Endothelial cell of umbilical vein (primary cell): ENCODE measurements around the gene QRICH2. TPM values are rescaled to one million over a fixed set of nuclear protein-coding genes. Genes with fewer than 3 reads are reported as not detected.
A peak's percentile ranks its signal among the peaks of the same experiment; 100 is the strongest.

Experiments used
- BruUV-seq: library from RNA; stranded (reverse); fragments of 400-500 nt; replicated peaks from 2 replicates; lab custom pipeline; 2021; lab: Mats Ljungman, UMichigan
- CTCF ChIA-PET: fragments of 300-600, 350-600 bp; sonication (Branson Sonifier 250); formaldehyde crosslinking; loops from one replicate; lab custom pipeline; 2021; ENCODE audit warnings: antibody characterized with exemption, inconsistent platforms; lab: Charles Lee
- POLR2A ChIA-PET: fragments of 300-600, 350-600 bp; sonication (Branson Sonifier 250); formaldehyde crosslinking; loops from one replicate; lab custom pipeline; 2021; ENCODE audit warnings: antibody characterized with exemption, inconsistent platforms; lab: Charles Lee
- DNase-seq: peaks from one replicate; pipeline ENCODE4 v3.0.0-alpha.2; 2011; ENCODE audit warnings: low read depth, low spot score
- FAIRE-seq: peaks from 2 replicates; lab custom pipeline; 2011; peaks lifted over from hg19 to GRCh38; lab: Jason Lieb, UNC
- H2AFZ ChIP-seq: 2 replicates; pipeline ENCODE4 v1.6.0; 2012; ENCODE audit warnings: low read depth, low read length, control low read depth, inconsistent platforms
- H3K27ac ChIP-seq: 2 replicates; pipeline ENCODE4 v1.5.1; 2011; ENCODE audit warnings: low read depth, mild to moderate bottlenecking, control low read depth, low read length, moderate library complexity; ENCODE audit not compliant: insufficient read depth
- H3K27me3 ChIP-seq, 2 experiments: 2 replicates each; pipeline versions ENCODE4 v1.6.0 to v1.6.1; 2011; ENCODE audit warnings: low read length in 2 of 2, mixed read lengths in 1 of 2; ENCODE audit not compliant: control insufficient read depth in 2 of 2, insufficient read depth in 2 of 2
- H3K36me3 ChIP-seq, 2 experiments: 2 replicates in 1 of 2; 3 replicates in 1 of 2; pipeline ENCODE4 v1.5.1; 2011; ENCODE audit warnings: low read length in 2 of 2, mild to moderate bottlenecking in 1 of 2, moderate library complexity in 1 of 2; ENCODE audit not compliant: control insufficient read depth in 2 of 2, insufficient read depth in 2 of 2; ENCODE audit errors: extremely low read depth in 1 of 2
- H3K4me1 ChIP-seq: 3 replicates; pipeline ENCODE4 v1.5.1; 2011; ENCODE audit warnings: mild to moderate bottlenecking, low read length; ENCODE audit not compliant: control insufficient read depth, insufficient read depth; ENCODE audit errors: extremely low read depth
- H3K4me2 ChIP-seq: 2 replicates; pipeline ENCODE4 v1.6.1; 2011; ENCODE audit warnings: low read length, control low read depth, mixed read lengths; ENCODE audit not compliant: insufficient read depth
- H3K4me3 ChIP-seq, 3 experiments: fragments of 200-600 bp in 1 of 3; sonication (generic), shearing (Covaris generic) in 1 of 3; replicated peaks in 1 of 3; 2 replicates each; pipeline ENCODE4 v1.5.1; 2011 to 2016; ENCODE audit warnings: control low read depth in 3 of 3, low read length in 3 of 3, mild to moderate bottlenecking in 2 of 3, inconsistent platforms in 1 of 3, low read depth in 1 of 3, moderate library complexity in 1 of 3; ENCODE audit not compliant: insufficient read depth in 1 of 3
- H3K79me2 ChIP-seq: 2 replicates; pipeline ENCODE4 v1.6.0; 2012; ENCODE audit warnings: low read length, inconsistent platforms; ENCODE audit not compliant: control insufficient read depth, insufficient read depth
- H3K9ac ChIP-seq: replicated peaks from 2 replicates; pipeline ENCODE3; 2011; ENCODE audit warnings: low read length, control low read depth; ENCODE audit not compliant: insufficient read depth; ENCODE audit errors: extremely low read depth
- H3K9me1 ChIP-seq: replicated peaks from 3 replicates; pipeline ENCODE4 v1.6.0; 2011; ENCODE audit warnings: mild to moderate bottlenecking, low read length; ENCODE audit not compliant: control insufficient read depth, insufficient read depth; ENCODE audit errors: extremely low read depth
- H3K9me3 ChIP-seq: replicated peaks from 2 replicates; pipeline ENCODE4 v1.5.1; 2012; ENCODE audit warnings: low read length, inconsistent platforms; ENCODE audit not compliant: control insufficient read depth, insufficient read depth
- H4K20me1 ChIP-seq: replicated peaks from 2 replicates; pipeline ENCODE3; 2011; ENCODE audit warnings: mild to moderate bottlenecking, low read length; ENCODE audit not compliant: control insufficient read depth, insufficient read depth; ENCODE audit errors: extremely low read depth
- MYC ChIP-seq: IDR thresholded peaks from one replicate; pipeline ENCODE4 v1.6.1; 2011; ENCODE audit warnings: mild to moderate bottlenecking, low read depth, low read length
- POLR2A ChIP-seq: IDR thresholded peaks from 2 replicates; pipeline ENCODE4 v1.6.1; 2012; ENCODE audit warnings: low read depth, mild to moderate bottlenecking, control low read depth, low read length
- POLR2AphosphoS5 ChIP-seq: IDR thresholded peaks from 2 replicates; pipeline ENCODE4 v1.6.1; 2012; ENCODE audit warnings: low read depth, mild to moderate bottlenecking, control low read depth, low read length, moderate library complexity; ENCODE audit not compliant: insufficient read depth
- dilution Hi-C: fragments of 300-500 bp; cut with MboI; formaldehyde crosslinking; loops from one replicate; pipeline ENCODE4 v1.15.0; 2019; ENCODE audit warnings: low sequenced_read_pairs; ENCODE audit not compliant: extremely low pct_ligation_motif_present
- intact Hi-C: fragments of 100-400 bp; cut with micrococcal nuclease; formaldehyde crosslinking; loops from one replicate; pipeline ENCODE4 v1.10.0; 2022
- polyA plus RNA-seq, 4 experiments: library from polyadenylated mRNA; depleted of rRNA in 3 of 4; stranded (reverse) in 3 of 4; unstranded in 1 of 4; fragments of >200 nt; gene quantifications; 2 replicates each; pipeline versions ENCODE4 v1.2.1 to v1.2.3, GENCODE V29; 2011 to 2012; ENCODE audit warnings: missing spikeins in 1 of 4
- total RNA-seq: library from RNA; stranded (reverse); gene quantifications from 2 replicates; pipeline ENCODE4 v1.2.3, GENCODE V29; 2021

Gene QRICH2
- total and polyA plus RNA-seq, 2 donors (not counting 3 experiments of a cell fraction or from before 2014, with no cell fraction given): 6.7 to 9.6 TPM

- ChIA-PET CTCF (interaction anchor here (0.7 to 14.1 kb wide), 2 partner anchors 25 to 151 kb away, joined by 3 to 320 read pairs; no protein-coding TSS in a partner anchor), POLR2A (no interaction called here)
- no TSS peak for BruUV-seq
Measured at GRCh38 chr17:76272541-76273444, 35.3 kb downstream of the QRICH2 start.

GRCh38 chr17:76271669-76272540 lies 36.2 kb downstream of the QRICH2 start:
- H2AFZ ChIP-seq: no peak overlapping the region
- dilution Hi-C loops (no loop called here), intact Hi-C loops (loop anchor here (10.0 kb wide), 1 partner anchor 257 kb away; no protein-coding TSS in a partner anchor)
- CTCF ChIA-PET: interaction anchor here (0.7 to 14.1 kb wide), 6 partner anchors 8 to 258 kb away, joined by 3 to 320 read pairs (median 5); no protein-coding TSS in a partner anchor
- FAIRE-seq (no peak), DNase-seq (peak; percentile 21)
- H3K36me3 ChIP-seq: peaks cover 0 to 6% of the 10 kb centered on the region in 2 experiments
- H3K79me2 ChIP-seq: peaks cover 26% of the 10 kb centered on the region
- H3K9ac ChIP-seq: no peak overlapping the region
- no peak overlapping the region for H3K4me2 ChIP-seq
- H3K4me1 ChIP-seq: peaks cover 14% of the 10 kb centered on the region
- H3K9me1 ChIP-seq: no peaks in the 10 kb centered on the region
- no TSS peak for BruUV-seq
- H3K9me3 ChIP-seq: no peaks in the 10 kb centered on the region
- H3K27me3 ChIP-seq: no peaks in the 10 kb centered on the region
- no peak overlapping the region for H3K27ac ChIP-seq
- H3K4me3 ChIP-seq: no peak overlapping the region
- POLR2A ChIA-PET: no interaction called here
- H4K20me1 ChIP-seq: no peaks in the 10 kb centered on the region
- TF ChIP-seq POLR2A: no peak
- TF ChIP-seq POLR2AphosphoS5: peak; percentile 5

More at GRCh38 chr17:76272541-76273444, 35.3 kb downstream of the QRICH2 start:
- no peak overlapping the region for H3K4me2 ChIP-seq
- FAIRE-seq (no peak), DNase-seq (no peak)
- H2AFZ ChIP-seq: no peak overlapping the region
- peaks cover 5% of the 10 kb centered on the region for H3K4me1 ChIP-seq
- H3K27ac ChIP-seq: no peak overlapping the region
- H3K9ac ChIP-seq: no peak overlapping the region
- peaks cover 0 to 8% of the 10 kb centered on the region in 2 experiments for H3K36me3 ChIP-seq
- H4K20me1 ChIP-seq: no peaks in the 10 kb centered on the region
- no peaks in the 10 kb centered on the region for H3K9me1 ChIP-seq
- H3K79me2 ChIP-seq: peaks cover 17% of the 10 kb centered on the region
- dilution Hi-C loops: no loop called here
- TF ChIP-seq POLR2AphosphoS5 (peak; percentile 2), MYC (no peak)
- H3K27me3 ChIP-seq: no peaks in the 10 kb centered on the region
- no peak overlapping the region for H3K4me3 ChIP-seq
- no peaks in the 10 kb centered on the region for H3K9me3 ChIP-seq
- intact Hi-C loops: loop anchor here (10.0 kb wide), 1 partner anchor 258 kb away; no protein-coding TSS in a partner anchor
